ENCODE results near the gene CHRNB2.

- no peak for TF ChIP-seq POLR2AphosphoS5 (IDR thresholded peaks at IDR 0.05; ENCODE audit: low read depth, low read length)
- no peak for TF ChIP-seq PAX5 (IDR thresholded peaks at IDR 0.05; ENCODE audit: insufficient read depth, low read length, severe bottlenecking)
- no peak for TF ChIP-seq TAF1 (IDR thresholded peaks at IDR 0.05; ENCODE audit: low read depth, low read length)
- no peak for TF ChIP-seq POLR2A (IDR thresholded peaks at IDR 0.05; ENCODE audit: low read depth, low read length)
Observed at GRCh38 chr1:154629061-154629674, 61.6 kb downstream of the CHRNB2 start.
